ENCODE measurements around the gene CPZ. TPM values are rescaled to one million over a fixed set of nuclear protein-coding genes. Genes with fewer than 3 reads are reported as not detected.

CPZ gene
- total RNA-seq, 1 donor from 2014 or later, result not detected

GRCh38 chr4:8610858-8611616 lies 18.5 kb downstream of the CPZ start:
- Mint-ChIP-seq H3K27ac (ENCODE audit: unreplicated experiment) (no peak overlapping the region), H3K36me3 (ENCODE audit: low read depth) (no peaks in the 10 kb centered on the region), H3K4me1 (no peaks in the 10 kb centered on the region), H3K9me3 (no peaks in the 10 kb centered on the region), H3K4me3 (no peak overlapping the region), H3K27me3 (ENCODE audit: low read depth) (peaks cover 14% of the 10 kb centered on the region)
- no peak for DNase-seq (ENCODE audit: low read depth, low spot score)
- TF ChIP-seq, protein P1, sequence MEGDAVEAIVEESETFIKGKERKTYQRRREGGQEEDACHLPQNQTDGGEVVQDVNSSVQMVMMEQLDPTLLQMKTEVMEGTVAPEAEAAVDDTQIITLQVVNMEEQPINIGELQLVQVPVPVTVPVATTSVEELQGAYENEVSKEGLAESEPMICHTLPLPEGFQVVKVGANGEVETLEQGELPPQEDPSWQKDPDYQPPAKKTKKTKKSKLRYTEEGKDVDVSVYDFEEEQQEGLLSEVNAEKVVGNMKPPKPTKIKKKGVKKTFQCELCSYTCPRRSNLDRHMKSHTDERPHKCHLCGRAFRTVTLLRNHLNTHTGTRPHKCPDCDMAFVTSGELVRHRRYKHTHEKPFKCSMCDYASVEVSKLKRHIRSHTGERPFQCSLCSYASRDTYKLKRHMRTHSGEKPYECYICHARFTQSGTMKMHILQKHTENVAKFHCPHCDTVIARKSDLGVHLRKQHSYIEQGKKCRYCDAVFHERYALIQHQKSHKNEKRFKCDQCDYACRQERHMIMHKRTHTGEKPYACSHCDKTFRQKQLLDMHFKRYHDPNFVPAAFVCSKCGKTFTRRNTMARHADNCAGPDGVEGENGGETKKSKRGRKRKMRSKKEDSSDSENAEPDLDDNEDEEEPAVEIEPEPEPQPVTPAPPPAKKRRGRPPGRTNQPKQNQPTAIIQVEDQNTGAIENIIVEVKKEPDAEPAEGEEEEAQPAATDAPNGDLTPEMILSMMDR (conservative IDR thresholded peaks at IDR 0.05), result no peak

DNA sequence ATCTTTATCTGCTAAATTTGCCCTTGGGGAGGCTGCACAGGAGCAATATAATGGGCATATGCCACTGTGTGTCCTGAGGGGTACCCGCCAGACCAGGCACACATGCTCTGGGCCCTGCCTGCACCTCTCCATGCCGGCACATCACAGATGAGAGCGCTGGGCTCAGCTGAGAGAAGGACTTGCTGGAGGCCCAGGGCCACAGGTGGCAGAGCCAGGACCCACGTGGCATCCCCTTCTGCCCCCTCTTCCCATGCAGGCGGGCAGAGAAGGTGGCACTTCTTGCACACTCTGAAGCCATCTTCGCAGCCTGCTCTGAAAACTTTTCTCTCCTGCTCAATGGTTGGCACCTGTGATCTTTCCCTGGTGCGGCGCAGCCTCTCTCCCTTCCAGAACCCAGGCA lies 20.1 kb downstream of the CPZ start:
- Mint-ChIP-seq H3K9me3 (no peaks in the 10 kb centered on the region), H3K36me3 (ENCODE audit: low read depth) (no peaks in the 10 kb centered on the region), H3K27ac (ENCODE audit: unreplicated experiment) (no peak overlapping the region), H3K27me3 (ENCODE audit: low read depth) (peaks cover 14% of the 10 kb centered on the region), H3K4me3 (no peak overlapping the region), H3K4me1 (no peaks in the 10 kb centered on the region)
- TF ChIP-seq, protein P1 (conservative IDR thresholded peaks at IDR 0.05), result no peak
- no peak for DNase-seq (ENCODE audit: low read depth, low spot score)

GRCh38 chr4:8613421-8614364 lies 21.1 kb downstream of the CPZ start:
- TF ChIP-seq, protein P1 (conservative IDR thresholded peaks at IDR 0.05), result no peak
- no peak for DNase-seq (ENCODE audit: low read depth, low spot score)
- Mint-ChIP-seq H3K27ac (ENCODE audit: unreplicated experiment) (no peak overlapping the region), H3K9me3 (no peaks in the 10 kb centered on the region), H3K27me3 (ENCODE audit: low read depth) (peaks cover 14% of the 10 kb centered on the region), H3K36me3 (ENCODE audit: low read depth) (no peaks in the 10 kb centered on the region), H3K4me3 (no peak overlapping the region), H3K4me1 (no peaks in the 10 kb centered on the region)

DNA sequence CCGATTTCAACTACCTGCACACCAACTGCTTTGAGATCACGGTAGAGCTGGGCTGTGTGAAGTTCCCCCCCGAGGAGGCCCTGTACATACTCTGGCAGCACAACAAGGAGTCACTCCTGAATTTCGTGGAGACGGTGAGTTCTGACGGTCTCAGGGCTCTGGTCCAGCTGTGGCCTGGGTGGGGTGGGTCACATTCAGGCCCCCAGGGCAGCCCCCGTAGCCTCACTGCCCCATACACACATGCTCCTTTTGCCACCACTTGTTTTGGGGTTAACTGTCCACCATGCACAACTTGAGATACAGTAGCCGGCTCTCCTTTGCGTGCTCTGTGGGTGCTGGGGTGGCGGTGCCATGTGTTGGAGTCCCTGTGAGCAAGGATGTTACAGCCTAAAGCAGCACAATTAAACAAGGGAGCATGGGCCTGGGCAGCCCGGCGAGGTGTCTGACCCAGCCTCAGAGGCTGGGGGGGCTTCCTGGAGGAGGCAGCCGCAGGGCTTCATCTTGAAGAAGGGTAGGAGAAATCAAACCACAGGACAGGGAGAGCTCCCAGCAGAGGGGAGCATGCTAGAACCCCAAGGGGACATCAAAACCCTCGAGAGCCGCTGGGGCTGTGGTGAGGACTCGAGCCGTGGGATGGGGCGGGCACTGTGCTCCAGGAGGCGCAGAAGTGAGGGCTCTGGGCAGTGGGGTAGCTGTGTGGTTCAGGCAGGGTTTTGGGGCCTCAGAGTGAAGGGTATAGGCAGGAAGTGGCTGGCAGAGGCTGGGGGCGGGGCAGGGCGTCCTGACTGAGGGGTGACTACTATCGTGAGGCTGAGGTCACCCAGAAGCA lies 22.0 kb downstream of the CPZ start:
- TF ChIP-seq, protein P1 (conservative IDR thresholded peaks at IDR 0.05), result no peak
- Mint-ChIP-seq H3K4me3 (no peak overlapping the region), H3K27me3 (ENCODE audit: low read depth) (peaks cover 8% of the 10 kb centered on the region), H3K27ac (ENCODE audit: unreplicated experiment) (no peak overlapping the region), H3K36me3 (ENCODE audit: low read depth) (no peaks in the 10 kb centered on the region), H3K4me1 (no peaks in the 10 kb centered on the region), H3K9me3 (no peaks in the 10 kb centered on the region)
- DNase-seq (ENCODE audit: low read depth, low spot score), result no peak

DNA sequence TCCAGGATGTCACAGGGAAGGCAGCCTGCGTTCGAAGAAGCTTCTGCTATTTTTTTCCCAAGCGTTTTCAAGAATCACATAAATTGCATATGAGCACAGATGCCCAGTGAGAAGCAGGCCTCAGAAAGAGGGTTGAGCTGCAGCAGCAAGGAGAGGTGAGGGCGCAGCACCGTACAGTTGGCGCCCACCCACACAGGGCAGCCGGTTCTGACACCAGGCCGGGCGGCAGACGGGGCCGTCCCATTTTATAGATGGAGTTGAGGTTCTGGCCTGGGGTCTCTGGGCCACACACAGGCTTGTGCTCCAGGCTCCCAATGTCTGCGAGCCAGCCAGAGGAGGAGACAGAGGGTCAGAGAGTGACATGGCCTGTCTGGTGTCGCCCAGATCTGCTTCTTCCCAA lies 22.8 kb downstream of the CPZ start:
- DNase-seq (ENCODE audit: low read depth, low spot score), result no peak
- no peaks in the 10 kb centered on the region for H3K36me3 Mint-ChIP-seq (ENCODE audit: low read depth)
- no peaks in the 10 kb centered on the region for H3K4me1 Mint-ChIP-seq
- H3K4me3 Mint-ChIP-seq, result no peak overlapping the region
- no peaks in the 10 kb centered on the region for H3K9me3 Mint-ChIP-seq
- H3K27me3 Mint-ChIP-seq (ENCODE audit: low read depth), result peaks cover 5% of the 10 kb centered on the region
- no peak overlapping the region for H3K27ac Mint-ChIP-seq (ENCODE audit: unreplicated experiment)
- TF ChIP-seq, protein P1 (conservative IDR thresholded peaks at IDR 0.05), result no peak
